ENCODE results near the gene KLHL30. TPM values are rescaled to one million over a fixed set of nuclear protein-coding genes. Genes with fewer than 3 reads are reported as not detected.
A peak's percentile ranks its signal among the peaks of the same experiment; 100 is the strongest.

KLHL30 gene
- total and polyA plus RNA-seq, 11 donors, result 5.1 to 43.7 (median 23.0) TPM

GRCh38 chr2:238151628-238152235, 13.3 kb downstream of the KLHL30 start:
- ATAC-seq (no peak), DNase-seq (no peak)
- no peak overlapping the region for H3K27ac ChIP-seq
- H3K4me1 ChIP-seq, result peaks cover 0 to 7% (median 0%) of the 10 kb centered on the region in 12 donors
- no peak overlapping the region for H3K4me3 ChIP-seq
- peaks cover 0 to 9% (median 0%) of the 10 kb centered on the region in 9 donors for H3K36me3 ChIP-seq
- no peaks in the 10 kb centered on the region for H3K27me3 ChIP-seq
- TF ChIP-seq CTCF (IDR thresholded peaks at IDR 0.05) (no peak), POLR2A (IDR thresholded peaks at IDR 0.05) (no peak)
- WGBS, 4 donors, result 77 to 82% (median 80%) methylated on average over 10 to 16 of the region's 16 CpGs
- H3K9me3 ChIP-seq, result no peaks in the 10 kb centered on the region
- intact Hi-C loops (cut with DNase I), result loop anchor here in 1 of 10 donors (10.0 kb wide), 1 partner anchor 103 kb away; no protein-coding TSS in a partner anchor

GRCh38 chr2:238152771-238153688, 14.6 kb downstream of the KLHL30 start:
- peaks cover 0 to 7% (median 0%) of the 10 kb centered on the region in 12 donors for H3K4me1 ChIP-seq
- peaks cover 0 to 9% (median 0%) of the 10 kb centered on the region in 9 donors for H3K36me3 ChIP-seq
- intact Hi-C loops (cut with DNase I), result loop anchor here in 1 of 10 donors (10.0 kb wide), 1 partner anchor 102 kb away; no protein-coding TSS in a partner anchor
- H3K27me3 ChIP-seq, result peaks cover 0 to 4% (median 0%) of the 10 kb centered on the region in 9 donors
- H3K4me3 ChIP-seq, result no peak overlapping the region
- WGBS, 4 donors, result 76 to 83% (median 80%) methylated on average over 18 to 22 of the region's 22 CpGs
- peak in 1 of 5 donors; percentile 11 for DNase-seq
- TF ChIP-seq POLR2A (IDR thresholded peaks at IDR 0.05), result no peak
- TF ChIP-seq CTCF (IDR thresholded peaks at IDR 0.05), result peak in 5 of 12 donors; percentile 10 to 21 (median 14)
- no peaks in the 10 kb centered on the region for H3K9me3 ChIP-seq
- no peak for ATAC-seq
- no peak overlapping the region for H3K27ac ChIP-seq

GRCh38 chr2:238154570-238154969, 16.1 kb downstream of the KLHL30 start:
- no peak for TF ChIP-seq CTCF (IDR thresholded peaks at IDR 0.05)
- no peak for TF ChIP-seq POLR2A (IDR thresholded peaks at IDR 0.05)
- peaks cover 0 to 4% (median 0%) of the 10 kb centered on the region in 9 donors for H3K36me3 ChIP-seq
- H3K27me3 ChIP-seq, result peaks cover 0 to 17% (median 4%) of the 10 kb centered on the region in 9 donors
- no peak for ATAC-seq
- peaks cover 0 to 16% (median 4%) of the 10 kb centered on the region in 12 donors for H3K4me1 ChIP-seq
- WGBS, 4 donors, result 91 to 95% (median 92%) methylated on average over 10 of the region's 10 CpGs
- H3K9me3 ChIP-seq, result no peaks in the 10 kb centered on the region
- H3K4me3 ChIP-seq, result no peak overlapping the region
- intact Hi-C loops (cut with DNase I), result loop anchor here in 1 of 10 donors (10.0 kb wide), 1 partner anchor 100 kb away; no protein-coding TSS in a partner anchor
- no peak overlapping the region for H3K27ac ChIP-seq
- peak in 2 of 5 donors; percentile 2 to 7 for DNase-seq

Measured in heart left ventricle (tissue), 16 donors.